KOPT-K1 (cell line): ENCODE measurements around the gene PAGE2B.
"Not testable (repeated sequence)": the region's sequence is repeated elsewhere in the genome, so short reads cannot be mapped to it uniquely, and the experiment has no call there.

ENCODE experiments used
- H3K27ac ChIP-seq: fragments of 200-600 bp; sonication (generic); 2 replicates; pipeline ENCODE4 v1.5.1; 2016; ENCODE audit warnings: antibody characterized with exemption, mild to moderate bottlenecking, low read depth, low read length; ENCODE audit not compliant: poor library complexity, severe bottlenecking
- H3K36me3 ChIP-seq: fragments of 200-600 bp; sonication (generic); 2 replicates; pipeline ENCODE4 v1.5.1; 2017; ENCODE audit warnings: antibody characterized with exemption, mild to moderate bottlenecking, low read length, moderate library complexity; ENCODE audit not compliant: insufficient read depth
- H3K9me3 ChIP-seq: fragments of 200-600 bp; sonication (generic); 2 replicates; pipeline ENCODE4 v1.5.1; 2017; ENCODE audit warnings: antibody characterized with exemption, low read length, mild to moderate bottlenecking; ENCODE audit not compliant: insufficient read depth, poor library complexity, severe bottlenecking

The PAGE2B gene

DNA sequence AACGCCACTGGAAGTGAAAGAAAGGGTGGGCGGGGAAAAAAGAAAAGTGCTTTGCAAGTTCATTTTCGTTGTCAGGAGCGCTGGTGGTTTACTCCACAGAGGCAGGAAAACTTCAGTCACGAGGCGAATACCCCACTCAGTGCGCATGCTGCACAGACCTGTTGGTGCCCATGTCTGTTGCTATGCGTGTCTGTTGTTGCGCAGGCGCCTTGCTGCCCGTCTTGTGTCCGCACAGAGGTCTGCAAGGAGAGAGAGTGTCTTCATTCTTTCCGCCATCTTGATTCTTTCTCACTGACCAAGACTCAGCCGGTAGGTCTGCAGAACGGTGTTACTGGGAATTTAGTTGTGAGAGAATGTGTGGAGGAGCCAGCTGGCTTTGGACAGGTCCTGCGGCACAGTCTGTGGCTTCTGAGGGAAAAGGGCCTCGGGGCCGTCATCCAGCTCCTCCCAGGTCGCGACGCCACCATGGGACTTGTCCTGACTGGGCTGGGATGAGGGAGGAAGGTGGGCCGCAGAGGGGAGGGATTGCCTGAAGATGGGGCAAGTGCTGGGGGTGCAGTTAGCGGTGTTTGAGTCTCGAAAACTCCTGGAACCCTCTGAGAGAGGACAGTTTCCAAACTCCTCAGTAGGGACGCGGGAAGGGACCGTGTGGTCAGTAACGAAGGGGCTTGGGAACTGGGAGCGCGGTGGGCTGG lies 14.1 kb downstream of the PAGE2B start, which contains the start of gene PAGE2:
Gene PAGE2 (plus strand): TSS at position 224 of the 695 bp plus-strand sequence. CDS start 1,003 bp downstream, outside the sequence.
- H3K36me3 ChIP-seq: no peaks in the 10 kb centered on the region
- no peak within 1 kb of the TSS for H3K27ac ChIP-seq
- H3K9me3 ChIP-seq: no peaks in the 10 kb centered on the region

- no peaks in the 10 kb centered on the region for H3K36me3 ChIP-seq
- H3K9me3 ChIP-seq: no peaks in the 10 kb centered on the region
- no peak overlapping the region for H3K27ac ChIP-seq
These were observed 23.9 kb downstream of the PAGE2B start for GRCh38 chrX:55098691-55099090.

DNA sequence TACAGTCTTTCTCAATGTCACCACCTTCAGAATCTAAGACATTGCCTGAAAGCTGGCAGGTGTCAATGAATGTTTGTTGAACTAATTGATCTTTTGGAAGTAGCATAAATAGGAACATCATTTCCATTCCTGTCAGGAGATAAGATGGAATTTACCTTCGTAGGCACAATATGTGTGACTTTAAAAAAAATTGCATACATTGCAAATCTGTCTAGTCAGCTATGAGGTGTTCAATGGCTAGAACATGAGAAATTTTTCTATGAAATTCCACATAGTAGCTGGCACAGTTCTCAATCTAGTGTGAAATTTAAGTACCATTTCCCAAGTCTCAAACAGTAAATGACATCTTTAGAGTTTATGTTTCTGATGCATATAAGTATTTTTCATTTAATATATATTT lies 24.3 kb downstream of the PAGE2B start:
- no peaks in the 10 kb centered on the region for H3K9me3 ChIP-seq
- H3K27ac ChIP-seq: no peak overlapping the region
- no peaks in the 10 kb centered on the region for H3K36me3 ChIP-seq

DNA sequence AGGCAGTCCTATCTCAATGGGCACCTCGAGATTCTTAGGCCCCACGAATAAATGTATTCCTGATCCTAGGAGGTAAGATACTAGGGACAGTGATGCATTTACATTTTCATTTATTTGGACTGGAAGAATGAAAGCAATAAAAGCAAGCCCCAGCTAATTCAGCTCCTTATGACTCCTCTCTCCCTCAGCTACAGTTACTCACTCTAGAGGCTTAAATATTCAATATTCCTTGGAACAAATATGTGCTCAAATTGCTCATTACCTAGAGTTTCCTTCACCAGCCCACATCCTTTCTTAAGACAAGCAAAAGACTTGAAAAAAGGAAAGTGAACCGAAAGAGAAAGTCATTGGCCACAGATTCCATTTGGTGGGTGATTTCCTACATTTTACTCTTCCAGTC lies 27.9 kb downstream of the PAGE2B start:
- no peaks in the 10 kb centered on the region for H3K9me3 ChIP-seq

GRCh38 chrX:55107262-55107661 lies 32.4 kb downstream of the PAGE2B start:
- no peak overlapping the region for H3K27ac ChIP-seq
- H3K36me3 ChIP-seq: no peaks in the 10 kb centered on the region
- no peaks in the 10 kb centered on the region for H3K9me3 ChIP-seq

More for the DNA sequence above, 27.9 kb downstream of the PAGE2B start:
- H3K27ac ChIP-seq: no peak overlapping the region
- no peaks in the 10 kb centered on the region for H3K36me3 ChIP-seq

GRCh38 chrX:55107911-55108310 lies 33.1 kb downstream of the PAGE2B start:
- Histone ChIP-seq H3K27ac (no peak overlapping the region), H3K36me3 (no peaks in the 10 kb centered on the region), H3K9me3 (no peaks in the 10 kb centered on the region)

DNA sequence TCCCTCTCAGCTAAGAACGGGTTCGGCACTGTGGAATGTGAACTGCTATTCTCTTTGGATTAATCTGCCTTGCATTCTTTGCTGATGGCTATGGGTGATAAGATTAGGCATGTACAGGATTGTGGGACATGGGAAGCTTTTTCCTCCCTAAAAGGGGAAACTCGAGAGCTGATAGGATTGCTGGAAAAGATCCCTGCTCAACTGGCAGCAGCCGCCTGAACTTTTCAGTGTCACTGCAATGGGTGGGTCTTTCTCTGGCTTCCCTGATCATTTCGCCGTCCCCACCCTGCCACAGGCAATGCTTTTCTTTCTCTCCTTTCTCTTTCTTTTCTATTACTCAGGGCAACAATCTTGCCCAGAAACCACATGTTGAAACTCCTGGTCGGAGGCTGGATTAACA lies 34.5 kb downstream of the PAGE2B start:
- H3K9me3 ChIP-seq: no peaks in the 10 kb centered on the region
- H3K36me3 ChIP-seq: no peaks in the 10 kb centered on the region
- no peak overlapping the region for H3K27ac ChIP-seq

DNA sequence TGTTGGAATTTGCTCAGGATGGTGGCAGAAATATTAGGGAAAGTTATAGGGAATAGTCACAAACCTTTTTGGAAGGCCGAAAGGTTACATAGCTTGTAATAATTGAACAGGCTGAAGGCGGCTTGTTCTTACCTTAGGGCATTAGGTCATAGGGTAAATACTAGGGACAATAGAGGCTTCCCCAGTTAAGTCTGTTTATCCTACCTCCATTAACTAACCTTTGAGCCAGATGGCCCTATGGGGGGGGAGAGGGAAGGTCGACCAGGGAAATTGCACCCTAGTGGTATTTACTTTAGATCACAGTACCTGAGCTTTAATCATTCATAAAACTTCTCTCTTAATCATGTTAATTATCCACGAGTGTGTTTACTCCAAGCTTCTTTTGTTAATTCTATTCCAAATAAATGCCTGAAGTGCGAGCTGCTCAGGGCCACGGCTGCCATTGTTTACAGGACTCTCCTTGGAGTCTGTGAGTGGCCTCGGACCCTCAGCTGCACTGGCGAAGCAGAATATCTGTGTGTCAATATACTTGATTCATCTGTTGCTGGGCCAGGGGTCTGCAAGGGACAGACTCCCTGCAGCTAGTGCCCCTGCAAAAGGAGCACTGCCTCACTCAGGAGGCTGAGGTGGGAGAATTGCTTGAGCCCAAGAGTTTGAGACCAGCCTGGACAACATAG lies 36.9 kb downstream of the PAGE2B start:
- Histone ChIP-seq H3K27ac (no peak overlapping the region), H3K9me3 (no peaks in the 10 kb centered on the region), H3K36me3 (no peaks in the 10 kb centered on the region)

DNA sequence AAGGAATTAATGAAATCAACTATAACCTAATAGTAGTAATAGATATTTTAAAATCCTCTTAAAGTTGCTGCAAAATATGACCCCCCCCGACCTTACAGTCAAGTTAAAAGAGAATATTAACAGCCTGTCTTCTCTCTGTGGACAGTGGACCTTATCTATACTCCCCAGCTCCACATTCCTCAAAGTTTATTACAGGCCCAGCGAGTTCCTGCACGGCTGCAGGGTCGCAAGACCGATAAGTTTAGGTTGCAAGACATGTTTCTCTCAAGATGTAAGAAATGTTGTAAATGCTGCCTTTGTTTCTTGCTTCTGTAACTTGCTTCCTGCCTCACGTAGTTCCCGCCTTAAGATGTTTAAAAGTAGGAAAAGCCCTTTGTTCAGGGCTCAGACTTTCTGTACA lies 41.8 kb downstream of the PAGE2B start:
- H3K36me3 ChIP-seq, H3K9me3 ChIP-seq, H3K27ac ChIP-seq: not testable (repeated sequence)

GRCh38 chrX:55118574-55118973 lies 43.7 kb downstream of the PAGE2B start:
- Histone ChIP-seq H3K36me3 (no peaks in the 10 kb centered on the region), H3K9me3 (no peaks in the 10 kb centered on the region), H3K27ac (no peak overlapping the region)

DNA sequence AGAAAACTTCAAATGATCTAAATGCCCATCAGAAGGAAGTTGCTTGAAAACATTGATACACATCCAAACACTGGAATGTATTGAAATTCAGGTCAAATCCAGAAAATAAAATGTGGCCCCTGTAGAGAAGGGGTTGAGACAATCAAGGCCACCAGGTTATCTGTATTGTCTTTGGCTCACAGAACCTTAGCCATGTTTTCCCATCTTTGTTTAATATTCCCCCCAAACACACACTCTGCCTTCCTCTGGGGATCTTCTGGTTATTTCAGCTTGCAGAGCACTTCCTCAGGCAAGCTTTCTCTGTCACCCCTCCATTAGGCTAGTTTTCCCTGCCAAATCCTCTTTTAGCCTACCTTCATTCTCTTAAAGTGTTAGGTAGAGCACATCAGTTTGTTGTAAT lies 44.4 kb downstream of the PAGE2B start:
- H3K9me3 ChIP-seq: no peaks in the 10 kb centered on the region
- no peaks in the 10 kb centered on the region for H3K36me3 ChIP-seq
- no peak overlapping the region for H3K27ac ChIP-seq

GRCh38 chrX:55119712-55120111 lies 44.9 kb downstream of the PAGE2B start:
- Histone ChIP-seq H3K27ac (no peak overlapping the region), H3K36me3 (no peaks in the 10 kb centered on the region), H3K9me3 (no peaks in the 10 kb centered on the region)

DNA sequence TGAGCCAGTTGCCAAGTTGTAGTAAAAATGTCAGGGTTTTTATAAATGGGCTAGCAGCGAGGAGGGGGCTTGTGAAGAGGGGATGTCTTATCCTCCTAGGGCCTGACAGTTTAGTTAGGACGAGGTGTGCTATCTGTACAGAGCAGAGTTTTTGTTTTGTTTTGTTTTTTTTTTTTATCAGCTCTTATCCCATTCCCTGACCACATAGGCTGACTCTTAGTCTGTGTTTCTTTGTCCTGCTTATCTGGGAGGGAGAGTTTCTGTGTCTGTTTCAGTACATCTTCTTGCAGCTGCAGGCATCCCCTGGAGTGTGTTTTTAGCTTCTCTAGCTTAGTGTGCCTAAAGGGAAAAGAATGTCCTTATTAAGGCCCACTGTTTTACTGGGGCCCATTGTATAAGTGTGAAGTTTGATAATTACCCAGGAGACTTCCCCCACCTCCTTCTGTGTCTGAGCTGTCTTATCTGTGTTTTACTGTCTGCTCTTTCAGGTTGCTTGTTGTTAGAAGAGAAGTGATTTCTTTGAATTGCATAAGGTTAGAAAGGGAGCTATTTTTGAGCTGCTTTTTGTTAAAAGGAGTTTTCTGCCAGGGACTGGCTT lies 46.0 kb downstream of the PAGE2B start:
- no peaks in the 10 kb centered on the region for H3K36me3 ChIP-seq
- no peaks in the 10 kb centered on the region for H3K9me3 ChIP-seq
- no peak overlapping the region for H3K27ac ChIP-seq

GRCh38 chrX:55123900-55124299 lies 49.1 kb downstream of the PAGE2B start:
- Histone ChIP-seq H3K27ac (no peak overlapping the region), H3K36me3 (no peaks in the 10 kb centered on the region), H3K9me3 (no peaks in the 10 kb centered on the region)

DNA sequence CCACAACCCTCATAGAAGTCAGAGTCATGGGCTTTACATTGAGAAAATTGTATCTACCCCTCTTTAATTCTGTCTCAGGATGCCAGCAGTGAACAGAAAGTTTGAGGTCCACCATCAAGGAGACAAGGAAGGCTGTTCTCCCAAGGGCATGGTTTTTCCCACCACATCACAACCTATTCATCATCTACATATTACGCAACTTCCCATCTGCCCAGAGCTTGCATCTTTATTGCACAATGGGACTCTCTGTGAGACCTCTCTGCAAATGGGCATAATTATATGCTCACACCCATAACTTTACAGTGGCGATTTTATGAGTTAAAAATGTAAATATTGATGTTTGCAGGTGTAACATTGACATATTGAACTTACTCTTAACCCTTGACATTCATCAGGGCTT lies 52.9 kb downstream of the PAGE2B start:
- Histone ChIP-seq H3K36me3 (no peaks in the 10 kb centered on the region), H3K9me3 (no peaks in the 10 kb centered on the region), H3K27ac (no peak overlapping the region)
